Tibial nerve (tissue), 4 donors: ENCODE data around the gene CAB39L. TPM values are rescaled to one million over a fixed set of nuclear protein-coding genes. Genes with fewer than 3 reads are reported as not detected.
"Not testable (repeated sequence)": the region's sequence is repeated elsewhere in the genome, so short reads cannot be mapped to it uniquely, and the experiment has no call there.

ENCODE experiments used
- DNase-seq, 2 donors: peaks; one replicate each; pipeline ENCODE4 v3.0.0-alpha.2; 2019; ENCODE audit warnings: low spot score in 2 of 2
- H3K27ac ChIP-seq, 4 donors: fragments of 200-600 bp; sonication (generic) in 3 of 4; one replicate each; pipeline ENCODE4 v1.5.1; 2017 to 2019; ENCODE audit warnings: mild to moderate bottlenecking in 1 of 4
- H3K27me3 ChIP-seq, 2 donors: fragments of 200-600 bp; sonication (generic) in 1 of 2; one replicate each; pipeline versions ENCODE4 v1.5.1 to v1.6.0; 2017 to 2019
- H3K36me3 ChIP-seq, 3 donors: fragments of 200-600 bp; sonication (generic); one replicate each; pipeline ENCODE4 v1.5.1; 2018 to 2019
- H3K4me1 ChIP-seq, 4 donors: fragments of 200-600 bp; sonication (generic) in 3 of 4; one replicate each; pipeline ENCODE4 v1.5.1; 2017 to 2019
- H3K4me3 ChIP-seq, 4 donors: fragments of 200-600 bp; sonication (generic) in 3 of 4; one replicate each; pipeline ENCODE4 v1.5.1; 2017 to 2019; ENCODE audit warnings: mild to moderate bottlenecking in 1 of 4, moderate library complexity in 1 of 4
- H3K9me3 ChIP-seq, 4 donors: fragments of 200-600 bp; sonication (generic) in 3 of 4; one replicate each; pipeline ENCODE4 v1.5.1; 2017 to 2019
- EP300 ChIP-seq, 2 donors: sonication (generic); formaldehyde crosslinking; IDR thresholded peaks; one replicate each; pipeline ENCODE4 v1.6.1; 2017; ENCODE audit warnings: antibody characterized with exemption in 2 of 2, mild to moderate bottlenecking in 1 of 2
- POLR2A ChIP-seq, 2 donors: fragments of 450-650 bp; IDR thresholded peaks; one replicate each; pipeline ENCODE4 v1.6.1; 2017; ENCODE audit warnings: antibody characterized with exemption in 2 of 2, mild to moderate bottlenecking in 2 of 2, moderate library complexity in 2 of 2
- WGBS, 2 donors: methylation state at CpG; one replicate each; pipeline ENCODE4 v1.1.5; 2018; 5-methylcytosine and 5-hydroxymethylcytosine counted together
- total RNA-seq, 4 donors: library from RNA; depleted of rRNA; stranded (reverse); fragments of >200 nt; gene quantifications; one replicate each; pipeline ENCODE4 v1.1.0, GENCODE V29; 2016
- TF ChIP-seq, protein P1 (sequence below), 5 experiments: fragments of 200-600 bp in 3 of 5; fragments of 450-650 bp in 2 of 5; sonication (generic) in 3 of 5; IDR thresholded peaks; one replicate each; pipeline ENCODE4 v1.5.1; 2016 to 2019; ENCODE audit warnings: antibody characterized with exemption in 5 of 5, mild to moderate bottlenecking in 3 of 5, moderate library complexity in 2 of 5

The CAB39L gene
- total RNA-seq, 4 donors from 2014 or later, result 89.4 to 152 (median 107) TPM

DNA sequence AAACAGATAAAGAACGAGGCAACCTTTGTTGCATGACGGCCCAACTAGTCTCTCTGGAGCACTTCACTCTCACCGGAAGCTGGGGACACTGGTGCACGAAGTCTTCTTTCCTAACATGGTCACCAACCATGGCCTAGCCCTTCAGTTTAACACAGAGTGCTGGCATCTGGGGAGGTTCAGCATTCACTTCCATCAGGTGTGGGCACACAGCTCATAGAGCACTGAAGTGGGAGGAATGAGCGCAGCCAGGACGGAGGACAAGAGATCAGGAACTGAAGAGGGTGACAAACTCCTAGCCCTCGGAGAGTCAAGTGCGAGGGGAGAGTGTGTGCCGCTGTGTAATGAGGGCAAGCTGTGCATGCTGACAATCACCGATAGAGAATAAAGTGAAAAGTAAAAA, 103.7 kb downstream of the CAB39L start:
- WGBS, 2 donors, result 91 to 95% methylated on average over 10 of the region's 10 CpGs
- Histone ChIP-seq H3K9me3 (no peaks in the 10 kb centered on the region), H3K27me3 (no peaks in the 10 kb centered on the region), H3K27ac (no peak overlapping the region), H3K4me1 (peaks cover 0 to 2% (median 0%) of the 10 kb centered on the region in 4 donors), H3K36me3 (peaks cover 0 to 52% (median 0%) of the 10 kb centered on the region in 3 donors), H3K4me3 (no peak overlapping the region)
- TF ChIP-seq, protein P1, sequence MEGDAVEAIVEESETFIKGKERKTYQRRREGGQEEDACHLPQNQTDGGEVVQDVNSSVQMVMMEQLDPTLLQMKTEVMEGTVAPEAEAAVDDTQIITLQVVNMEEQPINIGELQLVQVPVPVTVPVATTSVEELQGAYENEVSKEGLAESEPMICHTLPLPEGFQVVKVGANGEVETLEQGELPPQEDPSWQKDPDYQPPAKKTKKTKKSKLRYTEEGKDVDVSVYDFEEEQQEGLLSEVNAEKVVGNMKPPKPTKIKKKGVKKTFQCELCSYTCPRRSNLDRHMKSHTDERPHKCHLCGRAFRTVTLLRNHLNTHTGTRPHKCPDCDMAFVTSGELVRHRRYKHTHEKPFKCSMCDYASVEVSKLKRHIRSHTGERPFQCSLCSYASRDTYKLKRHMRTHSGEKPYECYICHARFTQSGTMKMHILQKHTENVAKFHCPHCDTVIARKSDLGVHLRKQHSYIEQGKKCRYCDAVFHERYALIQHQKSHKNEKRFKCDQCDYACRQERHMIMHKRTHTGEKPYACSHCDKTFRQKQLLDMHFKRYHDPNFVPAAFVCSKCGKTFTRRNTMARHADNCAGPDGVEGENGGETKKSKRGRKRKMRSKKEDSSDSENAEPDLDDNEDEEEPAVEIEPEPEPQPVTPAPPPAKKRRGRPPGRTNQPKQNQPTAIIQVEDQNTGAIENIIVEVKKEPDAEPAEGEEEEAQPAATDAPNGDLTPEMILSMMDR (IDR thresholded peaks at IDR 0.05), result no peak
- no peak for DNase-seq

DNA sequence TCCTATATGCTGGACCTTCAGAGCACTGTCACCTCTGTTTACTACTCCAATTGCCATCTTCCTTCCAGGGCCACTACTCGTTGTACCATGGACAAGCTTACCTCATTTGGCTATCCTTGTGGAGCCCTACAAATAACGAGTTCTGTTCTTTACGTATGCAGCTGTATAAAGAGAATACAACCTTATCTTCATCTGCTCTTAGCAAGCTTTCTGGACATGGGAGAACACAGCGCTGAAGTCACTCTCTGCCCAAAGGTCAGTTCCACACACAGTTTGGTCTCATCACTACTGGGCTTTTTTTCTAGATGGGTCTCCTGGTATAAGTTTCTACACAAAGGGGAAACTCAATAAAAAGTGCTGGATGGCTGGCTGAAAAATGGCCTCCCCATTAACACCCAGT, 107.2 kb downstream of the CAB39L start:
- no peak for DNase-seq
- H3K4me3 ChIP-seq, result no peak overlapping the region
- 88 to 93% methylated on average over 4 of the region's 4 CpGs for WGBS, 2 donors
- no peaks in the 10 kb centered on the region for H3K4me1 ChIP-seq
- H3K36me3 ChIP-seq, result peaks cover 0 to 39% (median 0%) of the 10 kb centered on the region in 3 donors
- peak overlapping the region in 1 of 4 donors; percentile 28 for H3K27ac ChIP-seq
- TF ChIP-seq, protein P1 (IDR thresholded peaks at IDR 0.05), result no peak
- TF ChIP-seq EP300 (IDR thresholded peaks at IDR 0.05) (no peak), POLR2A (IDR thresholded peaks at IDR 0.05) (no peak)
- no peaks in the 10 kb centered on the region for H3K27me3 ChIP-seq
- H3K9me3 ChIP-seq, result no peaks in the 10 kb centered on the region

DNA sequence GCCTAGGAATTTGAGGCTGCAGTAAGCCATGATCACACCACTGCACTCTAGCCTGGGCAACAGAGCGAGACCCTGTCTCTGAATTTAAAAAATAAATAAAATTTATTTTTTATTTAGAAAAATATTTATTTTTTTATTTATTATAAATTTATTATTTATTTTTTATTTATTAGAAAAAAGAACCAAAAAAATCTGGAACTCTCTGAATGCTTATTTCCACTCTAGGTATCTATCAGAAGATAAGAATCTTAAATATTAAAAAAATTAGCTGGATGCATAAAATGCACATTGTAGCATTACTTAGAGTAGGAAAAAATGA, 113.4 kb downstream of the CAB39L start:
- Histone ChIP-seq H3K4me3 (no peak overlapping the region), H3K27me3 (no peaks in the 10 kb centered on the region), H3K4me1 (peaks cover 0 to 8% (median 0%) of the 10 kb centered on the region in 4 donors), H3K27ac (peak overlapping the region in 2 of 4 donors; percentile 23 to 61), H3K36me3 (peaks cover 0 to 35% (median 0%) of the 10 kb centered on the region in 3 donors), H3K9me3 (no peaks in the 10 kb centered on the region)
- TF ChIP-seq POLR2A (IDR thresholded peaks at IDR 0.05) (no peak), EP300 (IDR thresholded peaks at IDR 0.05) (no peak)
- TF ChIP-seq, protein P1 (IDR thresholded peaks at IDR 0.05), result no peak
- no peak for DNase-seq
- WGBS, 2 donors, result 100% methylated on average over 1 of the region's 1 CpG

DNA sequence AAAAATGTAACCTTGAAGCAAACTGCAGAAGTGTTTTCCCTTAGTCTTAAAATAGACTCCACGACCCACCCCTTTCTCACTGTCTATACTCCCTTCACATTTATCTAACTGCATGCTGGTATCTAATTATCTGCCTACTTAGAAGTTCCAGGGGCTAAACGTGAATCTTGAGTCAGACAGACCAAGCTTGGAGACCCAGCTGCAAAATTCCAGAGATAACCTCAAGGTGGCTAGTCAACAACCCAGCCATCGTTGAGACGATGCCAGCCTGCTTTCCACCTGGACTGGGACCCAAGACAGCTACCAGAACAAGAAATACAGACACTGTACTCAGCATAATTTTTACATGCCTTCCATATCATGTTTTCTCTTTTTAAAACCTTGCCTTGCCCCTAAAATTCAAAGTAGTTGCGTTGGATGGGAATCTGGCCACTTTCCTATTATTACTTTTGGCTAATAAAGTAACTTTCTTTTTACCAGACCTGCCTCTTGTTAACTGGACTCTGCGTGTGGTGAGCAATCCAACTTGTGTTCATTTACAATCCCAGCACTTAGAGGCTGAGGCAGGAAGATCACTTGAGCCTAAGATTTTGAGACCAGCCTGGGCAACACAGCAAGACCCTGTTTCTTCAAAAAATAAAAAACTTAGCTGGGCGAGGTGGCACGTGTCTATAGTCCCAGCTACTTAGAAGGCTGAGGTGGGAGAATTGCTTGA, 113.9 kb downstream of the CAB39L start:
- Histone ChIP-seq H3K4me3 (no peak overlapping the region), H3K36me3 (peaks cover 0 to 35% (median 0%) of the 10 kb centered on the region in 3 donors), H3K4me1 (peaks cover 0 to 8% (median 0%) of the 10 kb centered on the region in 4 donors), H3K27me3 (no peaks in the 10 kb centered on the region), H3K9me3 (no peaks in the 10 kb centered on the region), H3K27ac (peak overlapping the region in 2 of 4 donors; percentile 23 to 31)
- DNase-seq, result no peak
- 75 to 77% methylated on average over 8 of the region's 8 CpGs for WGBS, 2 donors
- TF ChIP-seq EP300 (IDR thresholded peaks at IDR 0.05) (no peak), POLR2A (IDR thresholded peaks at IDR 0.05) (no peak)
- TF ChIP-seq, protein P1 (IDR thresholded peaks at IDR 0.05), result no peak

DNA sequence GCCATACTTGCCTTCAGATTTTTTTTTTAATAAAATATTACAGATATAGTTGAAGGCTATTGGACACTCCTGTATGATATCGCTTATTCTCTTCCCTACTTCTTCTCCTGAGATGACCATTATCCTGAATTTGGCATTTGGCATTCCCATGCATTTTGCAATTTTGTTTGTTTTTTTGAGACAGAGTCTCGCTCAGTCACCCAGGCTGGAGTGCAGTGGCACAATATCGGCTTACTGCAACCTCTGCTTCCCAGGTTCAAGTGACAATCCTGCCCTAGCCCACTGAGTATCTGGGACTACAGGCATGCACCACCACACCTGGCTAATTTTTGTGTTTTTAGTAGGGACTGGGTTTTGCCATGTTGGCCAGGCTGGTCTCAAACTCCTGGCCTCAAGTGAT, 116.7 kb downstream of the CAB39L start:
- not testable (repeated sequence) for H3K27me3 ChIP-seq, H3K27ac ChIP-seq, H3K4me3 ChIP-seq, H3K4me1 ChIP-seq, H3K9me3 ChIP-seq, DNase-seq
- 97 to 100% methylated on average over 3 of the region's 3 CpGs for WGBS, 2 donors
- peaks cover 0 to 45% (median 0%) of the 10 kb centered on the region in 3 donors for H3K36me3 ChIP-seq
